K562 treated with DMSO at 1 percent for 12 hours (cell line): ENCODE measurements around the gene TAF1C. TPM values are rescaled to one million over a fixed set of nuclear protein-coding genes. Genes with fewer than 3 reads are reported as not detected.

Source experiments
- total RNA-seq: library from RNA; unstranded; fragments of 300-600 nt; gene quantifications from 2 replicates; pipeline ENCODE4 v1.2.3, GENCODE V29; 2022; ENCODE audit not compliant: insufficient read depth

The TAF1C gene
- 16.7 and 45.2 TPM in 2 replicates for total RNA-seq

GRCh38 chr16:84186685-84187437 lies at the start of gene TAF1C:
Gene TAF1C (minus strand): TSS chr16:84187057. CDS start chr16:84184988, 2,069 bp downstream.

GRCh38 chr16:84190731-84191388 lies 4.0 kb upstream of the TAF1C start, which contains the start of gene ADAD2:
Gene ADAD2 (plus strand): TSS chr16:84191157. CDS start chr16:84191231, 74 bp downstream.

GRCh38 chr16:84144859-84145639 lies 41.8 kb downstream of the TAF1C start, which contains the start of the genes DNAAF1 and HSDL1:
Gene DNAAF1 (plus strand): TSS chr16:84145308. CDS start chr16:84145441, 133 bp downstream.
Gene HSDL1 (minus strand): TSS chr16:84145177. CDS start chr16:84131321, 13,856 bp downstream.

Other genes with a start within 250 kb of the TAF1C start
- 14.2 and 14.6 TPM in 2 replicates for gene OSGIN1, start 233.8 kb downstream of the TAF1C start, total RNA-seq
- not detected in 2 replicates for gene NECAB2, start 218.8 kb downstream of the TAF1C start, total RNA-seq
- gene SLC38A8, start 144.3 kb downstream of the TAF1C start, total RNA-seq, result not detected in 2 replicates
- 55.3 and 112 TPM in 2 replicates for gene MBTPS1, start 70.1 kb downstream of the TAF1C start, total RNA-seq
- gene HSDL1, start 41.9 kb downstream of the TAF1C start, total RNA-seq, result 22.7 and 54.8 TPM in 2 replicates
- not detected in 2 replicates for gene DNAAF1, start 41.7 kb downstream of the TAF1C start, total RNA-seq
- not detected in 2 replicates for gene ADAD2, start 4.1 kb upstream of the TAF1C start, total RNA-seq
- gene KCNG4, start 53.0 kb upstream of the TAF1C start, total RNA-seq, result not detected in 2 replicates
- gene WFDC1, start 107.8 kb upstream of the TAF1C start, total RNA-seq, result not detected in 2 replicates
- gene ATP2C2, start 181.5 kb upstream of the TAF1C start, total RNA-seq, result not detected in 2 replicates